Caco-2 (cell line): ENCODE measurements around the gene ERBB4. TPM values are rescaled to one million over a fixed set of nuclear protein-coding genes. Genes with fewer than 3 reads are reported as not detected.

ENCODE experiments used
- BruUV-seq: library from RNA; stranded (reverse); fragments of 400-500 nt; replicated peaks from 2 replicates; lab custom pipeline; 2021; lab: Mats Ljungman, UMichigan
- CTCF ChIA-PET: fragments of 300-600 bp; sonication (Branson Sonifier 250); formaldehyde crosslinking; loops from one replicate; lab custom pipeline; 2022; ENCODE audit warnings: antibody characterized with exemption; lab: Charles Lee
- POLR2A ChIA-PET: fragments of 300-600 bp; sonication (Branson Sonifier 250); formaldehyde crosslinking; loops from one replicate; lab custom pipeline; 2022; ENCODE audit warnings: antibody characterized with exemption; lab: Charles Lee
- DNase-seq, 2 experiments: peaks; one replicate each; pipeline versions ENCODE4 v3.0.0 to v3.0.0-alpha.2; 2020 to 2022
- H3K27me3 ChIP-seq: replicated peaks from 2 replicates; pipeline ENCODE4 v1.6.0; 2011; ENCODE audit warnings: low read length; ENCODE audit not compliant: control insufficient read depth, insufficient read depth
- H3K36me3 ChIP-seq: 2 replicates; pipeline ENCODE4 v1.5.1; 2011; ENCODE audit warnings: low read length; ENCODE audit not compliant: control insufficient read depth, insufficient read depth
- H3K4me1 ChIP-seq: fragments of 250-450 bp; sonication (Bioruptor Pico); 2 replicates; pipeline ENCODE4 v1.5.1; 2020; ENCODE audit warnings: mild to moderate bottlenecking
- H3K4me3 ChIP-seq: 2 replicates; pipeline ENCODE4 v1.5.1; 2011; ENCODE audit warnings: low read depth, mild to moderate bottlenecking, control low read depth, low read length
- H3K9me3 ChIP-seq: fragments of 250-450 bp; sonication (Bioruptor Pico); 2 replicates; pipeline ENCODE4 v1.5.1; 2020; ENCODE audit warnings: mild to moderate bottlenecking, moderate library complexity
- H3K27ac Mint-ChIP-seq: one replicate; pipeline ENCODE4 v1.8.0; 2022; ENCODE audit warnings: mixed read lengths; ENCODE audit not compliant: unreplicated experiment
- H3K27me3 Mint-ChIP-seq: one replicate; pipeline ENCODE4 v1.8.0; 2022; ENCODE audit warnings: mixed read lengths; ENCODE audit not compliant: insufficient read depth, unreplicated experiment
- H3K36me3 Mint-ChIP-seq: one replicate; pipeline ENCODE4 v1.8.0; 2022; ENCODE audit warnings: mild to moderate bottlenecking, mixed read lengths; ENCODE audit not compliant: insufficient read depth, unreplicated experiment
- H3K4me1 Mint-ChIP-seq: one replicate; pipeline ENCODE4 v1.8.0; 2022; ENCODE audit warnings: low read depth, mixed read lengths; ENCODE audit not compliant: unreplicated experiment
- H3K4me3 Mint-ChIP-seq: one replicate; pipeline ENCODE4 v1.8.0; 2022; ENCODE audit warnings: mild to moderate bottlenecking, moderate library complexity, mixed read lengths; ENCODE audit not compliant: unreplicated experiment
- H3K9me3 Mint-ChIP-seq: one replicate; pipeline ENCODE4 v1.8.0; 2022; ENCODE audit warnings: mixed read lengths; ENCODE audit not compliant: unreplicated experiment
- intact Hi-C: fragments of 100-400 bp; cut with micrococcal nuclease; formaldehyde crosslinking; loops from one replicate; pipeline ENCODE4 v1.10.0; 2022; ENCODE audit not compliant: unreplicated experiment
- total RNA-seq: library from RNA; stranded (reverse); gene quantifications from 2 replicates; pipeline ENCODE4 v1.2.3, GENCODE V29; 2022
- TF ChIP-seq, protein P1 (sequence below), 2 experiments: fragments of 200-600 bp in 1 of 2; IDR thresholded peaks; 1 replicate in 1 of 2; 2 replicates in 1 of 2; pipeline versions ENCODE4 v1.5.1 to v1.8.0; 2011 to 2022; ENCODE audit warnings: antibody characterized with exemption in 1 of 2, control low read depth in 1 of 2, inconsistent platforms in 1 of 2, low read depth in 1 of 2, low read length in 1 of 2, mild to moderate bottlenecking in 1 of 2, moderate library complexity in 1 of 2; ENCODE audit not compliant: insufficient read depth in 1 of 2, severe bottlenecking in 1 of 2, unreplicated experiment in 1 of 2

ERBB4 gene
- total RNA-seq, 1 experiment from 2014 or later: not detected

DNA sequence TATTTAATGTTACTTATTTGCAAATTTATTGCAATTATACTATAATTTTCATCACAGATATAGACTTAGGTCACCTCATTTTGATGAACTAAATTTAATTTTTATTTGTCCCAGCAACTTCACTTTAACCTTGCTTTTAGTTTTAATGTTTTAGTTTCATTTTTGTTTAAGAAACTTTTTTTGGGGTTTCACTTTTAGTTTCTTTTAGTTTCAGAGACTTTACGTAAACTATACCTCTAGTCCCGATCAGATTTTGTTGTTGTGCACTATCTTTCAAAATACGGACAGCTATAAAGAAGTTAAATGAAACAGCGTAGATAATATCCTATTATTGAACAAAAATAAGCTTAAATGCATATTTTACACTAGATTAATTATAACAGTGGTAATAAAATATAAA, 460.5 kb downstream of the ERBB4 start:
- POLR2A ChIA-PET: no interaction called here
- no peaks in the 10 kb centered on the region for H3K27me3 ChIP-seq
- H3K4me3 Mint-ChIP-seq: no peak overlapping the region
- H3K9me3 Mint-ChIP-seq: no peaks in the 10 kb centered on the region
- no peak overlapping the region for H3K27ac Mint-ChIP-seq
- H3K4me3 ChIP-seq: no peak overlapping the region
- peaks cover 2% of the 10 kb centered on the region for H3K27me3 Mint-ChIP-seq
- TF ChIP-seq, protein P1, sequence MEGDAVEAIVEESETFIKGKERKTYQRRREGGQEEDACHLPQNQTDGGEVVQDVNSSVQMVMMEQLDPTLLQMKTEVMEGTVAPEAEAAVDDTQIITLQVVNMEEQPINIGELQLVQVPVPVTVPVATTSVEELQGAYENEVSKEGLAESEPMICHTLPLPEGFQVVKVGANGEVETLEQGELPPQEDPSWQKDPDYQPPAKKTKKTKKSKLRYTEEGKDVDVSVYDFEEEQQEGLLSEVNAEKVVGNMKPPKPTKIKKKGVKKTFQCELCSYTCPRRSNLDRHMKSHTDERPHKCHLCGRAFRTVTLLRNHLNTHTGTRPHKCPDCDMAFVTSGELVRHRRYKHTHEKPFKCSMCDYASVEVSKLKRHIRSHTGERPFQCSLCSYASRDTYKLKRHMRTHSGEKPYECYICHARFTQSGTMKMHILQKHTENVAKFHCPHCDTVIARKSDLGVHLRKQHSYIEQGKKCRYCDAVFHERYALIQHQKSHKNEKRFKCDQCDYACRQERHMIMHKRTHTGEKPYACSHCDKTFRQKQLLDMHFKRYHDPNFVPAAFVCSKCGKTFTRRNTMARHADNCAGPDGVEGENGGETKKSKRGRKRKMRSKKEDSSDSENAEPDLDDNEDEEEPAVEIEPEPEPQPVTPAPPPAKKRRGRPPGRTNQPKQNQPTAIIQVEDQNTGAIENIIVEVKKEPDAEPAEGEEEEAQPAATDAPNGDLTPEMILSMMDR (IDR thresholded peaks at IDR 0.05; ENCODE audit: insufficient read depth in 1 of 2, low read depth in 1 of 2, low read length in 1 of 2, severe bottlenecking in 1 of 2, unreplicated experiment in 1 of 2): no peak
- H3K4me1 ChIP-seq: no peaks in the 10 kb centered on the region
- BruUV-seq: no TSS peak
- no peaks in the 10 kb centered on the region for H3K9me3 ChIP-seq
- H3K4me1 Mint-ChIP-seq: no peaks in the 10 kb centered on the region
- no peak for DNase-seq
- CTCF ChIA-PET: no interaction called here
- H3K36me3 Mint-ChIP-seq: no peaks in the 10 kb centered on the region
- intact Hi-C loops: no loop called here
- no peaks in the 10 kb centered on the region for H3K36me3 ChIP-seq

DNA sequence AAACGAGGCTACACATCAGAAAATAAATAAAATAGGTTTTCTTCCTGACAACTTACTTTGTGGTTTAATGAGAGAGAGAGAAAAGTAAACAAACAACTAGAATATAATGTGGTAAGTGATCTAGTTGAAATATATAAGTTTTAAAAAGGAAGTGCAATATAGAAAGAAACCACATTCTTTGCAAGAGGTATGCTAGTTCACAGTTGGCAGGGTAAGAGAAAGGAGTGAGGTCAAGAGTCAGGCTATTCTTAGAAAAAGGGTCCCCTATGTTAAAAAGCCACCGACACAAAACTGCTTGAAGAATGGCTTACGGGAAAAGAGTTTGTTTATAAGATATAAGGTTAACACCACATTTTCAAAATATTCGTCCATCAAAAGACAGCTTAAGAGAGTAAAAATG, 462.1 kb downstream of the ERBB4 start:
- H3K4me1 Mint-ChIP-seq: no peaks in the 10 kb centered on the region
- no peaks in the 10 kb centered on the region for H3K4me1 ChIP-seq
- no peaks in the 10 kb centered on the region for H3K9me3 ChIP-seq
- intact Hi-C loops: no loop called here
- H3K27me3 ChIP-seq: no peaks in the 10 kb centered on the region
- no peak overlapping the region for H3K27ac Mint-ChIP-seq
- H3K4me3 ChIP-seq: no peak overlapping the region
- TF ChIP-seq, protein P1 (IDR thresholded peaks at IDR 0.05; ENCODE audit: insufficient read depth in 1 of 2, low read depth in 1 of 2, low read length in 1 of 2, severe bottlenecking in 1 of 2, unreplicated experiment in 1 of 2): no peak
- peaks cover 2% of the 10 kb centered on the region for H3K27me3 Mint-ChIP-seq
- H3K36me3 ChIP-seq: no peaks in the 10 kb centered on the region
- no peaks in the 10 kb centered on the region for H3K9me3 Mint-ChIP-seq
- no peak overlapping the region for H3K4me3 Mint-ChIP-seq
- H3K36me3 Mint-ChIP-seq: no peaks in the 10 kb centered on the region
- no TSS peak for BruUV-seq
- DNase-seq: no peak
- CTCF ChIA-PET: no interaction called here
- POLR2A ChIA-PET: no interaction called here

DNA sequence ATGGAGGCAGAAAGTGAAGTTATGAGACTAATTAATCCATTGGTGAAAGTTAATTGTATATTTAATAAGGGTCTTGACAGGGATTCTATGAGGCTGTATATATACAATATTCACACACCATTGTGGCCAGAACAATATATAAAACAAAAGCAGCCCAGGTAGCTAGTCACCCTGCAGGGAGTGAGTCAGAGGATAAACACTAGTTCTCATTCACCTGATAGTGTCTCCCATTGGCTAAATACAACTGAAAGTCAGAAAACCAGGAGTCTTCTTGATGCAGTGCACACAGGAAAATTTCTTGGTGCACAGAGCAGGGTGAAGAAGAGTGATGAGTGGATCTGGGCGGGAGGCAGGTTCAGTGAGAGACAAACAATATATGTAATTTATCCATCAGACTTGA, 465.2 kb downstream of the ERBB4 start:
- no peak for DNase-seq
- no peaks in the 10 kb centered on the region for H3K36me3 Mint-ChIP-seq
- ChIA-PET CTCF (no interaction called here), POLR2A (no interaction called here)
- no peak overlapping the region for H3K4me3 Mint-ChIP-seq
- no peaks in the 10 kb centered on the region for H3K9me3 ChIP-seq
- no peaks in the 10 kb centered on the region for H3K4me1 ChIP-seq
- no peaks in the 10 kb centered on the region for H3K36me3 ChIP-seq
- intact Hi-C loops: no loop called here
- TF ChIP-seq, protein P1 (IDR thresholded peaks at IDR 0.05; ENCODE audit: insufficient read depth in 1 of 2, low read depth in 1 of 2, low read length in 1 of 2, severe bottlenecking in 1 of 2, unreplicated experiment in 1 of 2): no peak
- no peaks in the 10 kb centered on the region for H3K27me3 ChIP-seq
- peaks cover 2% of the 10 kb centered on the region for H3K27me3 Mint-ChIP-seq
- no peaks in the 10 kb centered on the region for H3K9me3 Mint-ChIP-seq
- no TSS peak for BruUV-seq
- no peaks in the 10 kb centered on the region for H3K4me1 Mint-ChIP-seq
- no peak overlapping the region for H3K4me3 ChIP-seq
- no peak overlapping the region for H3K27ac Mint-ChIP-seq
